ENCODE data around the gene ATRNL1.

DNA sequence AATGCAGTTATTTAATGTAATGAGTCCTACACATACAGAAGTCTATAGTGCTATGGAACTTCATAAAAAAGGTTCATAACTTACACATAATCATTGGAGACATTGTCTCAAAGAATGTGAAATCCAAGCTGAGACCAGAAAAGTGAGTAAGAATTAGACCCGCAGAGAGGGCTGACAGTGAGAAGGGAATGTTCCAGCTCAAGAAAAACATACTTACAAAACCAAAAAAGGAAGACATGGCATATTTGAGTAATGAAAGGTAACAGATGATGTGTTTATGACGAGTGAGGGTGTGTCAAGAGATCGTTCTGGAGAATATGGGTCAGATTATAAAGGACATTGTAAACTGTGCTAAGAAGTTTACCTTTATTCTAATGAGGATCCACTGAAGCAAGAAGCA, 566.5 kb downstream of the ATRNL1 start:
- TF ChIP-seq YY1 (IDR thresholded peaks at IDR 0.05; ENCODE audit: insufficient read depth, insufficient read length): no peak
- no peak for TF ChIP-seq SUZ12 (IDR thresholded peaks at IDR 0.05; ENCODE audit: extremely low read depth, insufficient read depth, insufficient read length)
- TF ChIP-seq ZNF274 (IDR thresholded peaks at IDR 0.05; ENCODE audit: low read depth, low read length): no peak

Measured in NT2/D1 (cell line).